MCF 10A (cell line): ENCODE data around the gene TCIRG1. TPM values are rescaled to one million over a fixed set of nuclear protein-coding genes. Genes with fewer than 3 reads are reported as not detected.

Source experiments
- BruUV-seq: library from RNA; stranded (reverse); fragments of 400-500 nt; replicated peaks from 2 replicates; lab custom pipeline; 2021; lab: Mats Ljungman, UMichigan
- CTCF ChIA-PET: fragments of 300-600 bp; sonication (Branson Sonifier 250); formaldehyde crosslinking; extraction: SDS; loops from one replicate; lab custom pipeline; 2021; ENCODE audit warnings: antibody characterized with exemption, inconsistent platforms; lab: Yijun Ruan, JAX
- POLR2A ChIA-PET: fragments of 300-600, 350-650 bp; sonication (Branson Sonifier 250); formaldehyde crosslinking; extraction: SDS; loops from one replicate; lab custom pipeline; 2020; ENCODE audit warnings: antibody characterized with exemption, inconsistent platforms; lab: Yijun Ruan, JAX
- DNase-seq: peaks from one replicate; pipeline ENCODE4 v3.0.0-alpha.2; 2018; ENCODE audit not compliant: unreplicated experiment
- H3K27ac Mint-ChIP-seq: one replicate; pipeline ENCODE4 v1.8.0; 2022; ENCODE audit warnings: mild to moderate bottlenecking, low read depth, mixed read lengths; ENCODE audit not compliant: unreplicated experiment
- H3K27me3 Mint-ChIP-seq: one replicate; pipeline ENCODE4 v1.8.0; 2022; ENCODE audit warnings: mixed read lengths; ENCODE audit not compliant: insufficient read depth, unreplicated experiment
- H3K36me3 Mint-ChIP-seq: one replicate; pipeline ENCODE4 v1.8.0; 2022; ENCODE audit warnings: mild to moderate bottlenecking, moderate library complexity, mixed read lengths; ENCODE audit not compliant: insufficient read depth, unreplicated experiment
- H3K4me1 Mint-ChIP-seq: one replicate; pipeline ENCODE4 v1.8.0; 2022; ENCODE audit warnings: mixed read lengths; ENCODE audit not compliant: insufficient read depth, unreplicated experiment
- H3K4me3 Mint-ChIP-seq: one replicate; pipeline ENCODE4 v1.8.0; 2022; ENCODE audit warnings: mild to moderate bottlenecking, moderate library complexity, mixed read lengths; ENCODE audit not compliant: unreplicated experiment
- H3K9me3 Mint-ChIP-seq: one replicate; pipeline ENCODE4 v1.8.0; 2022; ENCODE audit warnings: mixed read lengths; ENCODE audit not compliant: unreplicated experiment
- CTCF ChIP-seq: fragments of 200-600 bp; IDR thresholded peaks from one replicate; pipeline ENCODE4 v1.8.0; 2022; ENCODE audit warnings: antibody characterized with exemption, mild to moderate bottlenecking; ENCODE audit not compliant: unreplicated experiment
- intact Hi-C: fragments of 100-400 bp; cut with micrococcal nuclease; formaldehyde crosslinking; loops from 2 replicates; pipeline ENCODE4 v1.14.1; 2022
- total RNA-seq: library from RNA; stranded (reverse); gene quantifications from 2 replicates; pipeline ENCODE4 v1.2.3, GENCODE V29; 2022

Gene TCIRG1
- total RNA-seq, 1 experiment from 2014 or later: 12.3 TPM

- H3K9me3 Mint-ChIP-seq: no peaks in the 10 kb centered on the region
- TF ChIP-seq CTCF: no peak
- DNase-seq: peak; percentile 56
- peaks cover 21% of the 10 kb centered on the region for H3K36me3 Mint-ChIP-seq
- peak overlapping the region; percentile 88 for H3K4me3 Mint-ChIP-seq
- no peaks in the 10 kb centered on the region for H3K27me3 Mint-ChIP-seq
- H3K27ac Mint-ChIP-seq: peak overlapping the region; percentile 89
- peaks cover 68% of the 10 kb centered on the region for H3K4me1 Mint-ChIP-seq
- POLR2A ChIA-PET: interaction anchor here (0.7 to 4.9 kb wide), 5 partner anchors 9 to 302 kb away, joined by 4 to 59 read pairs (median 5); partner anchors contain the start of gene NDUFS8
- BruUV-seq: no TSS peak
- CTCF ChIA-PET: interaction anchor here (0.7 to 3.9 kb wide), 2 partner anchors 8 to 84 kb away, joined by 3 to 34 read pairs; no protein-coding TSS in a partner anchor
- intact Hi-C loops: no loop called here
These were observed 26.6 kb upstream of the TCIRG1 start for GRCh38 chr11:68012044-68012842.

- peak; percentile 95 for DNase-seq
- intact Hi-C loops: no loop called here
These were observed 25.8 kb upstream of the TCIRG1 start for GRCh38 chr11:68012843-68013610.

GRCh38 chr11:68013611-68014156 lies 25.1 kb upstream of the TCIRG1 start:
- Mint-ChIP-seq H3K4me3 (peak overlapping the region; percentile 88), H3K27ac (peak overlapping the region; percentile 89), H3K36me3 (peaks cover 30% of the 10 kb centered on the region), H3K27me3 (no peaks in the 10 kb centered on the region), H3K9me3 (no peaks in the 10 kb centered on the region), H3K4me1 (peaks cover 79% of the 10 kb centered on the region)
- DNase-seq: no peak
- intact Hi-C loops: loop anchor here (1.0 kb wide), 1 partner anchor 15 kb away; no protein-coding TSS in a partner anchor
- ChIA-PET POLR2A (interaction anchor here (0.9 to 4.9 kb wide), 15 partner anchors 8 to 301 kb away, joined by 3 to 59 read pairs (median 5); partner anchors contain the start of genes C11orf24, NDUFS8 and TCIRG1), CTCF (interaction anchor here (0.7 to 1.2 kb wide), 2 partner anchors 15 to 76 kb away, joined by 3 read pairs; no protein-coding TSS in a partner anchor)
- TF ChIP-seq CTCF: no peak
- TSS peak; percentile 16 for BruUV-seq

More at GRCh38 chr11:68012843-68013610, 25.8 kb upstream of the TCIRG1 start:
- Mint-ChIP-seq H3K4me3 (peak overlapping the region; percentile 88), H3K27me3 (no peaks in the 10 kb centered on the region), H3K4me1 (peaks cover 76% of the 10 kb centered on the region), H3K27ac (peak overlapping the region; percentile 89), H3K9me3 (no peaks in the 10 kb centered on the region), H3K36me3 (peaks cover 29% of the 10 kb centered on the region)
- POLR2A ChIA-PET: interaction anchor here (0.6 to 4.9 kb wide), 11 partner anchors 10 to 308 kb away, joined by 3 to 59 read pairs (median 4); partner anchors contain the start of gene NDUFS8
- BruUV-seq: TSS peak; percentile 72
- TF ChIP-seq CTCF: no peak
- CTCF ChIA-PET: interaction anchor here (0.7 to 1.2 kb wide), 2 partner anchors 16 to 83 kb away, joined by 3 read pairs; no protein-coding TSS in a partner anchor
